ENCODE data around the gene ATP10A.

Gene ATP10A, protein sequence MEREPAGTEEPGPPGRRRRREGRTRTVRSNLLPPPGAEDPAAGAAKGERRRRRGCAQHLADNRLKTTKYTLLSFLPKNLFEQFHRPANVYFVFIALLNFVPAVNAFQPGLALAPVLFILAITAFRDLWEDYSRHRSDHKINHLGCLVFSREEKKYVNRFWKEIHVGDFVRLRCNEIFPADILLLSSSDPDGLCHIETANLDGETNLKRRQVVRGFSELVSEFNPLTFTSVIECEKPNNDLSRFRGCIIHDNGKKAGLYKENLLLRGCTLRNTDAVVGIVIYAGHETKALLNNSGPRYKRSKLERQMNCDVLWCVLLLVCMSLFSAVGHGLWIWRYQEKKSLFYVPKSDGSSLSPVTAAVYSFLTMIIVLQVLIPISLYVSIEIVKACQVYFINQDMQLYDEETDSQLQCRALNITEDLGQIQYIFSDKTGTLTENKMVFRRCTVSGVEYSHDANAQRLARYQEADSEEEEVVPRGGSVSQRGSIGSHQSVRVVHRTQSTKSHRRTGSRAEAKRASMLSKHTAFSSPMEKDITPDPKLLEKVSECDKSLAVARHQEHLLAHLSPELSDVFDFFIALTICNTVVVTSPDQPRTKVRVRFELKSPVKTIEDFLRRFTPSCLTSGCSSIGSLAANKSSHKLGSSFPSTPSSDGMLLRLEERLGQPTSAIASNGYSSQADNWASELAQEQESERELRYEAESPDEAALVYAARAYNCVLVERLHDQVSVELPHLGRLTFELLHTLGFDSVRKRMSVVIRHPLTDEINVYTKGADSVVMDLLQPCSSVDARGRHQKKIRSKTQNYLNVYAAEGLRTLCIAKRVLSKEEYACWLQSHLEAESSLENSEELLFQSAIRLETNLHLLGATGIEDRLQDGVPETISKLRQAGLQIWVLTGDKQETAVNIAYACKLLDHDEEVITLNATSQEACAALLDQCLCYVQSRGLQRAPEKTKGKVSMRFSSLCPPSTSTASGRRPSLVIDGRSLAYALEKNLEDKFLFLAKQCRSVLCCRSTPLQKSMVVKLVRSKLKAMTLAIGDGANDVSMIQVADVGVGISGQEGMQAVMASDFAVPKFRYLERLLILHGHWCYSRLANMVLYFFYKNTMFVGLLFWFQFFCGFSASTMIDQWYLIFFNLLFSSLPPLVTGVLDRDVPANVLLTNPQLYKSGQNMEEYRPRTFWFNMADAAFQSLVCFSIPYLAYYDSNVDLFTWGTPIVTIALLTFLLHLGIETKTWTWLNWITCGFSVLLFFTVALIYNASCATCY (N-terminal part only)

DNA sequence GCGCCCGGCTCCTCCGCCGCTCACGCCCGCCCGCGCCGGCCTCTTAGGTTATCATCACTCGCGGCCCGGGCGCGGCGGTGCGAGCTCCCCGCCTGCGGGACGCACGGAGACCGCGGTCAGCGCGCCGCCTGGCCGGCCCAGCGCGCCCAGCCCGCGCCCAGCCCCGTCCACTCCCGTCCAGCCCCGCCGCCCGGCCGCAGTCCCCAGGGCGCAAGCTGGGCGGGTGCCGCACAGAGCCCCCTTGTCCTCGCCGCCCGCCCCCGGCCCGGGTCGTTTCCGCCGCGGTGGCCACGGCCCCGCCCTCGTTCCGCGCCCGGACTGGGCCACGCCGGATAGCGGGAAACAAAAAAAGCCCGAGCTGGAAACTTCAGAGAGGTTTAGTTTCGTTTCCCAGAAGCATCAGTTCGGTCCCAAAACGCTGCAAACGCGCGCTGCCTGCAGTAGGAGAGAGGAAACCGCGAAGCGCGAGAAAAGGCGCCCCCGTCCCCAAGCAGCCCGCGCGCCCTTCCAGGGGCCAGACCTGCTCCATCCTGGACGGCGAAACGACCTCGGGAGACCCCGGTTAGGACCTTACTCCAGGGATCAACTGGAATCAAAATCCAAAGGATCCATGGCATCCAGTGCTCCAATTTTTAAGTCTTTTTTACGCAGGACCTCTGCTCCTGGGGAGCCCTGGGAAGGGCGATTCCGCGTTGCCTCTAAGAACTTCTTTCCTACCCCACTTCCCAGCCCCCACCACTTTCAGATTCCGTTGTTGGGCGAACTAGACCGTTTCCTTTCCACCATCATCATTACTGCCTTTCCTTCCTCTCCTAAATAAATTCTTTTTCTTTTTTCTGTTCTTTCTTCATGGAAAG, at the start of gene ATP10A:
ATP10A (minus strand) TSS at position 217 of the 857 bp plus-strand sequence. CDS start 231 bp downstream, outside the sequence.
- no peak for DNase-seq

DNA sequence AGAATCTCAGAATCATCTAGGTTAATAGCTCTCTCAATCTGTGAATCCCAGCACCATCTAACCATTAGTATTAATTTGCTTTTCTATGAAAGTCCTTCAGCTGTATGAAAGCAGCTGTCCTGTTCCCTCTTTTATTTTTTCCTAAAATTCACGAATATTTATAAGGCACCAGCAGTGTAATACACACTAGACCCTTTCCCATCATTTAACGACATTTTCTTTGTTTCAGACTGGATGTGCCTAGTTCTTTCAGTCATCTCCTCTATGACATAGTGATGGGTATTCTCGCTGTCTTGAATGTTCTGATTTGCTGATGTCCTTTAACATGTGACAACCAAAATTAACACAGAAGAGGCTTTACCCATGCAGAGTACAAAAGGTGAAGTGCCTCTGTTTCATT, 48.9 kb upstream of the ATP10A start:
- no peak for DNase-seq

DNA sequence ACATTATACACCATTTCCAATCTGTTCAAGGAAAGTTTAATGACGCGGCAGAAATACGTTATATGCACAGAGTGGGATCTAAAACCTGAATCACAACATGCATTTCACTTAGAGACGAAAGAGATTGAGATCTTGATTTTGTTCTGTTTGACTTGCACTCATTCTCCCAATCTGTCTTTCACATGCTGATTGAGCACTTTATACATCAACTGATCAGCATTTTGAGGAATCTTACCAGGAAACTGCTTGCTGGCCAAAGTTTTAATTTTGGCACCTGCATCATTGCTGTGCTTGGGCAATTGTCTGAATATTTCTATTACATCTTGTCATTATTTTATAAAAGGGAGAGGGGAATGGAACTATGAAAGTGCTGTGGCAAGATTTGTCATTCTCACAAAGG, 47.7 kb upstream of the ATP10A start:
- DNase-seq, result no peak

DNA sequence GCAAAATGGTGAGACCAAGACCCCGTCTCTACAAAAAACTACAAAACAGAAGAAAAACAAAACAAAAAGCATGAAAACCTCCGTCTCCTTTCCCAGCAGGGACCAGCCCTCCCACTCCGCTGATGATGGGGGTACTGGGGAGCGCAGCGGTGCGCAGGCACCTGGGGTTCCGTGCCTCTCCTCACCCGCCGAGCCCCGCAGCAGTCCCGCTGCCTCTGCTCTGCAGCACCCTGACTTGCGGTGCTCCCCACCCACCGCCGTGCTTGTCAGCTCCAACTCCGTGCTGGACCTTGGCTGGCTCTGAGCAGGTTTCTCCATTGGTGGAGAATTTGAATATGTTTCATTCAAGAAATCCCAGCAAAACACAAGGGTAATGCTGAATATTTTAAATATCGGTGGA, 46.7 kb upstream of the ATP10A start:
- DNase-seq, result no peak

DNA sequence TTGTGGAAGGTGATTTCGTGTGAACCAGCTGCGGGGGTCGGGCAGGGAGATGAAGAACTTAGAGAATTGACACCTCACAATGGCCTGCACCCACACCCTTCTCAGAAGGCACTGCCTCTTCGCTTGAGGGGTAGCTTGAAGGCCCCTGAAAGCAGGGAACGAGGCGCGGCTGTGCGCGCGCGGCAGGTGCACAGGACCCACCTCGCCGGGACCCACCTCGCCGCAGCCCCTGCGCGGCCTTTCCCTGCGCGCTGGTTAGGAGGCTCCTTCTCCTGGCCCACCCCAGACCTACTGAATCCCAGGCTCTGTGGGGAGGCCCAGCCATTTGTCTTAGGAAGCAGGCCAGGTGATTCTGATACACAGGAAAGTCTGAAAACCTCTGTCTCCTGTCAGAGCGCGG, 46.2 kb upstream of the ATP10A start:
- DNase-seq, result no peak

DNA sequence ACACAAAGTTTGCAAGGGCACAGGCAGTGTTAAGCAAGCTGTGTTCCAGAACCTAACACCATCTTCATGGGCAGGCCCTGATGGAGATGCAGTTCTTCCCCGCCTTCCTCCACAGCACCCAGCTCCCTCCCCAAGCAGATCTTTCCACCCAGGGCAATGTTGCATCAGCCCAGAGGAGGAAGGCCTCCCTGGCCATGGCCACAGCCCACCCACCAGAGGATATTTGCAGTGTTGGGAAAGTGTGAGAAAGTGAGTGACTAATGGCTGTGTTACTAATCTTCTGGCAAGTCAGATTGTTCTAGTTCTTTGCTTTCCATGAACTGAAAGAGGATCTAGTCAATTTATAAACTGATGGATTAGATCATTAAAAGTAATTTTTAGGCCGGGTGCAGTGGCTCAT, 42.0 kb upstream of the ATP10A start:
- no peak for DNase-seq

DNA sequence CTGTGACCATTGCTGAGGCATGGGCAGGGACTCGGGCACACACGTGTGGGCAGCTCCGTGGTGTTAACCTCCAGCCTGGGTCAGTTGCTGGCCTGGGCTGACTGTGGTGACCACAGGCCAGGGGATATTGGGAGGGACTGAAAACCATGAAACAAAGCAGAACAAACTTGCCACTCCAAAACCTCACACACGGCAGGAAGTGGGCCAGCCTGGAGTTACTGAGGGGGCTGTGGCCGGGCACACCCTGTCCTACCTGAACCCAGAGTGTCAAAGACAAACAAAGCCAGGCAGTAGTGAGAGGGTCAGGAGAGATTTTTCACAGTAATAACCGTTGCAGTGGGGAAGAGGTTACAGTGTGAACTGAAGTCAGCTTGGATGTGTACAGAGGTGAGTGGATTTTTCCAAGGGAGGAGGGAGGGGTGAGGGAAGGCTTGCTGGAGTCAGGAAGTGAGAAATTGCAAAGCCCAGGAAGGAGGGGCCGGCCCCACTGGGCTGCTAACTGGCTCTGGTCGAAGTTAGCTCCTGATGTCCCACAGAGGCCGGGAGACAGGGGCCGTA, 40.0 kb upstream of the ATP10A start:
- DNase-seq, result no peak

DNA sequence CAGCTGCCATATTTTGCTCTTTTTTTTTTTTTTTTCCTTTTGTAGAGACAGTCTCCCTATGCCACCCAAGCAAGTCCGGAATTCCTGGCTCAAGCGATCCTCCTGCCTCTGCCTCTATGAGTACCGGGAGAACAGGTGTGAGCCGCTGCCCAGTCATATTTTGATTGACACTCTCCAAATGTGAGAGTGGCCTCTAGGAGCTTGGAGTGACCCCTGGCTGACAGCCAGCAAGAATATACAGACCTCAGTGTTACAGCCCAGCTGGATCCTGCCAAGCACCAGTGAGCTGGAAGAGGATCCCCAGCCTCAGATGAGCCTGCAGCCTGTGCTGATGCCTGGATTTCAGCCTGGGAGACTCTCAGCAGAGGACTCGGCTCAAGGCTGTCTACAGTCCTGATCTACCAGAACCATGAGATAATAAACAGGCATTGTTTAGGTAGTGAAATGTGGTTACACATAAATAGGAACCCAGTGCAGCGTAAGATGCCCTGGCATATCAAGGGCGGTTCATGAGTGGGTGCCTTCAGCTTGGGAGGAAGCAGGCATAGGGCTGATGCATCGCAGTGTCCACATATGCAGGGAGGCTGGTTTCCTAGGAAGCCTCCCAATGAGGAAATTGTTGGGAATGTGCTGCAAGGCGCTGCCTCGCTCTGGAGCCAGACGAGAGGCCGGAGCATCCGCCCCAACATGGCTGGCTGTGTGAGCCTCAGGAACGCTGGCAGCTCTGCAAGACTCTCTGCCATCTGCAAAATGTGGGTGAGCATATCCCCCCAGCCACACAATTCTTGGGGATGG, 38.9 kb upstream of the ATP10A start:
- no peak for DNase-seq

DNA sequence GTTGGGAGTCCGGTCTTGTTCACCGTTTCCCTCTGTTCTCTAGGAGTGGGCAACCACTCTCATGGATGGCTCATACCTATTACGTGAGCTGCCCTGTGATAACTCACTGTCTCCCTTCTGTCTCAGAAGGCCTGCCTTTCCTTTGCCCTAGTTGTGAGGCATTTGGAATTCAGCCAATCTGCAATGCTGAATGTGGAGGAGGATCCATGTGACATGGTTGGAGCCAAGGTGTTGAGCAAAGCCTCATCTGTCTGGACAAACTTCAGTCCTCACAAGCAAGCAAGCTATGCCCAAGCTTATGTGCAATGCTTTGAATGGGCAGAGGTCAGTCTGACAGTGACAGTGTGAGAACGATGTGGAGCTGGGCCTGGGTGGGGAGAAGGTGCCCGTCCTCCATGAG, 37.8 kb upstream of the ATP10A start:
- no peak for DNase-seq

DNA sequence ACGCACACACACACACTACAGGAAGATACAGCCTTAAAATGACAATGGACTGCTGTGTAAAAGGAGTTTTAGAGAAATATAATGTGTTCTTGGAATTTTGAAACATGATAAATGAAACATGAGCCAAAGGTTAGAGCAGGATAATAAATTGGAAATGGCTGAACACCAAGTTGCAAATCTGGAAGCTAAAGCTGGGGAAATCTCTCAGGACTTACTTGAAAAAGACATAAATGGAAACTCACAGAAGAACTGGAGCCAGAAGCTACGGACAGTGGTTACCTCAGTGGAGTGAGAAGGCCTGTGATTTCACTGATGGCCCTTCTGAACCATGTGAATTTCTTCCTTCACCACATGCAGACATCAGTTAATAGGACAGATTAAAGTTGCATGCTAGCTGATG, 37.3 kb upstream of the ATP10A start:
- no peak for DNase-seq

DNA sequence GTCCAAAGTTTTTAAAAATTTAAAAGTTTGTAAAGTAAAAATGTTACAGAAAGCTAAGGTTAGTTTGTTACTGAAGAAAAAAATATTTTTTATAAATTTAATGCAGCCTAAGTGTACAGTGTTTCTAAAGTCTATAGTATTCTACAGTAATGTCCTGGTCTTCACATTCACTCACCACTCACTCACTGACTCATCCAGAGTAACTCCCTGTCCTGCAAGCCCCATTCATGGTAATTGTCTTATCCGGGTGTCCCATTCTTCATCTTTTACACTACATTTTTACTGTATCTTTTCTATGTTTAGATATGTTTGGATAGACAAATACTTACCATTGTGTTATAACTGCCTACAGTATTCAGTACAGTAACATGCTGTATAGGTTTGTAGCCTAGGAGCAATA, 36.7 kb upstream of the ATP10A start:
- no peak for DNase-seq

DNA sequence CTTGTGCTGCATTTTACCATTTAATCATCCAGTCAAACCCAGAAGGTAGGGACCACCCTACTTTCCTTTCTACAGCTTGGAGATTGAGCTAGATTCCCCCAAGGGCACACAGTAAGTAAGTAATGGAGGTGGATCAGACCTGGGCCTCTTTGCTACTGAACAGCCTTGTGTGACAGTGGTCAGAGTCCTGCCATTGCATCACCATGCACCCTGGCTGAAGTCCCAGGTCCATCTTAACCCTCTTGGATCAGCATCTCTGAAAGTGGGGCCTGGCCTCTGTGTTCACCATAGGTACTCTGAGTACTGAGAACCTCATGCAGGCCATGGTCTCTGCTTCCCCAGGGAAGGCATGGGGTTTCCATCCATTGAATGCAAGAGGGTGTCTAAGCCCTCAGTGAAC, 34.5 kb upstream of the ATP10A start:
- DNase-seq, result no peak

DNA sequence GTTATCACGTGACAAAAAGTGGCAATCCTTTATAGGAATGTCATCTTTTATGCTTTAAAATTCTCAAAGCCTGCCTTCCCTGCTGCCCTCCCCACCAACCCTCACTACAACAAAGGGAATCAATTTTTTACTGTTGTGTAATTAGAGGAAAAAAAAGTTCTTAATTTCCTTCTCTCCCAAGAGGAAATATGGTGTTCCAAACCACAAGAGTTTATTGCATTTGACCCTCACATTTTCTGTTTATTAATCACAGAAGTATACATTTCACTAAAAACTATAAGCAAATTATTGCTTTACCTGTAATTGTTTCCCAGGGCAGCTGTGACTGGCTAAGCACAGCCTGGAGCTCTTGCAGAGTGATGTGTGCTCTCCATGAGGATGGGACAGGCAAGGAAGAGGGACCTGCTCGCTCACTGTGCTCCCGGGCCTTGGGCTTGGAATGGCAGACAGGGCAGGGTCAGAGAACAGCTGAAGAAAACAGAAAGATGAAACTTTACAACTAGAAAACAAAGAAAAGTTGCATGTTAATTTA, 31.3 kb upstream of the ATP10A start:
- no peak for DNase-seq

DNA sequence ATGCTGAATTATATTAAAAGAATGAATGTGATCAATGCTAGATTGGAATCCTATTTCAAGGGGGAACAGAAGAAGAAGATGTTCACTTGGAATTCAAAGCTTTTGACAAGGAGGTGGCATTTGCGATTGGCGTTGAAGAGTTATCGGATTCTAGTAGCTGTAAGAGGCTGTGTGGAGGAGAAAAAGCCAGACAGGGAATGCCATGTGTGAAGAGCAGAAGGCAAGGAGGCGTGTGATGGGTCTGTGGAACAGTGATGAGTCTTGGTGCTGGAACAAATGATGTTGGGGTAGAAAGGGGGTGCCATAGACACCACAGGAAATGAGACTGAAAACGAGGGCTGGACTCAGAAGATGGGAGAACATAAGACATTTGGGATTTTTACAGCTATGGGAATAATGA, 30.5 kb upstream of the ATP10A start:
- DNase-seq, result no peak

DNA sequence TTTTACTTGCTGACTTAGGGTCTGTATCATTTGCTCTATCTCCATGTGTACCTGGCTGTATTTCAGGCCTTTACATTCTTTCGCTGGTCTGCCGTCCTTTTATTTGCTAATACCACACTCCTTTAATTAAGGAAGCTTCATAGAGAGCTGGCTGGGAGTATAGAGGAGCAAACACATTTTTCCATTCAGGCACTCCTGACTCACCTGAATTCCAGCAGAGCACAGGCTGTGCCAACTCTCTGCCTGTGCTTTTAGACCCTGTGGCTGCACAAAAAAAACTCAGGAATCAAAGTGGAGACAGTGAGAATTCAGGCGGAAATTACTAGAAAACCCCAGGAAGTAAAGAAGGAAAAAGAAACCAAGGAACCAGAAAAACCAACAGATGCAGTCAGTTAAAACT, 29.0 kb upstream of the ATP10A start:
- DNase-seq, result no peak

DNA sequence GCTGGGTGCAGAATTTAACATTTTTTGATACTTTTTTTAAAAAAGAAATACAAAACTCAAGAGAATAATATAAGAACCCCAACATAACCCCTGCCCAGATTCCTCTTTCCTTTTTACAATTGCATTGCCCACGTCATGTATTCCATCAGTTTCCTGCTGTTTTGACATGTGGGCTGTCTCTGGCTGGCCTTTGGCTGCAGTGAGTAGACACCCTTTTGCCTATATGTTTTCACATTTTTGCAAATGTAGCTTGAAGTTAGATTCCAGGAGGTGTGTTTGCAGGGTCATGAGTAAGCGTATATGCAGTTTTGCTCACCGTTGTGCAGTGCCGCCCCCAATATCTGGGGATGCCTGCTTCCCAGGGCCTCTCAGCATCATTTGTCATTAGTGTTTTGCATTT, 28.0 kb upstream of the ATP10A start:
- DNase-seq, result no peak

DNA sequence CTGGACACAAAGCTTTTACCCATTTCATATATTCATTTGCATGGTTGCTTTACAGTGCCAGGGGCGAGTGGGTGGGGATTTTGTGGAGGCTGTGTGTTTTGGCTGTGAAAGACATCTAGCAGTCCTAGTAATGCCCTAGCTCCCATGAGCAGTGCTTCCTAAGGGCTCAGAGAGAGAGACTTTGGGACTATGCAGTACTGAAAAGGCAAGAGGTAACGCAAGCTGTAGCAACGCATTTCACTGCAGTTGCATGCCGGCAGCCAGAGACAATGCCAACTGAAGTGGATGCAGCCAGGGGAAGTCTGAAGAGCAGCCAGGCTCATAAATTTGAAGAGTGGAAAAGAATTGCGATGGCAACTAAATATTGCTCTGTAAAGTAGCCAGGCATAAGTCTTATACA, 27.4 kb upstream of the ATP10A start:
- no peak for DNase-seq

DNA sequence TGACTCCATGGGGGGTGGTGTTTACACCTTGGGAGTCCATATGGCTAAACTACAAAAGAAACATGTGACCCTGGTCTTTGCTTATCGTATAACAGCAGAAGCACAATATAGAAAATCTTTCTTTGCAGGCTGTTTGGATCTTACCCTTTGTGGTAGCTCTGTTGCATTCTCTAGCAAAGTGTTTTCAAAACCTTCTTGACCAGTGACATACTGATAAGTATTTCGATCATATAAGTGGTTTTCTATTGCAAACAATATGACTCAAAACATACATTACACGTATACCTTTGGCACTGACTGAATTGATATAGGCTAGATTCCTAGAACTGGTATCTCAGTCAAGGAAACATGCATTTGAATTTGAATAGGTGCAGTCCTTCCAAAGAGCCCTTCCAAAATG, 24.7 kb upstream of the ATP10A start:
- no peak for DNase-seq

DNA sequence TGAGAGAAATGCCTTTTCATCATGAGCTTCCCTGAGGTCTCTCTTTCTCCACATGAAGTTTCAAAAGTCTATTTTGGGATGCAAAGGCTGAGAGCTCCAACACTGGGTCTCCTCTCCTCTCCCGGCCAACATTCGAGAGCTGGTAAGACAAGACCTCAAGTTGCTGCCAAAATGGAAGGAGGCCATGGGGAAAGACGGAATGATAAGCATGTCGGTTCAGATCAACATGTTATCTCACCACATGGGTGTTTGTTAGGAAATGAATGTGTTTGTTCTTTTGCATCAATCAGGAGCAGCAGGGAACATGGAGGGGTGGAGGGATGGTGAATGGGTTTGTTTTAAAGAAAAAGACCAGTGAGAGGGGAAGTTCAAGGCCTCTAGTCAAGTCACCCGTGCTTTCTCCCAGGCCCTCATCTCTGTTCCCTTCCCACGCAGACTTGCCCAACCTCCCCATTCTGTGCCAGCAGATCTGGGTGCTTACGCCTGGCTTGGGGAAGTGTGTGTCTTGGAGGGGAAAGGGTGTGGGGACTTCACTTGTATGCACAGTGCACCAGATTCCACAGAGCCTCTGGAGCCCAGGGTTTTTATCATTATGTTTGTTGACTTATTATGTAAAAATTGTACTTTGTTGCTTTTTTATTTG, 23.5 kb upstream of the ATP10A start:
- DNase-seq, result no peak

DNA sequence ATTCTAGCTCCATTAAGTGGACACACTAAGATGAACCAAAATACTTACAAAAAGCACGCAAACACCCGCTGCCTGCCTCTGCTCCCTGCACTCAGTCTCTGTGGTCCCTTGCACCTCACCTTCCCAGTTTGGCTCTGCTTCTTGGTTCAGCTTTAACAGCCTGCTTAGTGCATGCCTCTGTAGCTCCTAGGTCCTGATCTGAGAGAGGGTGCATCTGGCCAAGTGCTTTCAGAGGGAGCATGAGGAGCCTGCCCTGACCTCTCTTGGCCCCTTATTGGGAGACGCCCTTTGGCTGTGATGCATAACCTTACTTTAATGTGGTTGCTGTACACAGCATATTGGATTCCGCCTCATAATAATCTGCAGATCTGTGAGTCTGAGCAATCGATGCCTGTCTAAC, 21.2 kb upstream of the ATP10A start:
- no peak for DNase-seq

Measured in NCI-H446 (cell line).